GM18508 (cell line): ENCODE measurements around the gene RIPPLY1.

ENCODE experiments used
- ATAC-seq: cut with Tn5 transposase; IDR thresholded peaks from one replicate; pipeline ENCODE4 v1.9.1; 2021; ENCODE audit warnings: moderate number of reproducible peaks; ENCODE audit not compliant: insufficient read depth, unreplicated experiment

RIPPLY1 gene

DNA sequence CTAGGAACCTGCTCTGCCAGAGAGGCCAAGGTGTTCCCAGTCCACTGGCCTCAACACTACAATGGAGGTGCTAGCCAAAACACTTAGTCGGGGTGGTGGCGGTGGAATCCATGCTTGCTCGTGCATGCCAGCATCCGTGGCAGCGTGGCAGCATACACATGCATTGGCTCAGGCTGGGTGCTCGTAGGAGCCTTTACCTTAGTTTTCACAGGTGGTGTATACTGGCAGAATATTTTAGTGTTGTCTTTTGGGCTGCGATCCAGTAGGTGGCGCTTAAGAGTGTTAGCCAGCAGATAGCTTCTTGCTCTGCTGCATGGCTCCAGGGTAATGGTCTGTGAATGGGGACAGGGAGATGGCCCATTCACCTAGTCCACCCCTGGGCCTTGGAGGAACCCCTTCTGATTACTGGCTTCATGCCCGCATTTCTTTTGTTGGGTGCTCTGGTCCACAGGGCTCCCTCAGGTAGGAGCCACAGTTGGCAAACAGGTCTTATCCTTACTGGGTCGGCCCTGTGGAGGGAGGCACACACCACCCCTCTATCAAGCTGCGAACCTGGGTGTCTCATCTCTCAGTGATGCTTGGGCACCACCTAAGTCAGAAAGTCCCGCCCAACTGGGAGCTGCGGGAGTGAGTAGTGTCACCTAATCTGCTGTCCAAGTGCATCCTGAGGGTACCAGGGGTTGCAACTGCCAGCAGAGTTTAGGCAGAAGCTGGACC, 40.0 kb downstream of the RIPPLY1 start:
- ATAC-seq = peak; percentile 63
